ENCODE measurements around the gene PUDP.

PUDP gene

DNA sequence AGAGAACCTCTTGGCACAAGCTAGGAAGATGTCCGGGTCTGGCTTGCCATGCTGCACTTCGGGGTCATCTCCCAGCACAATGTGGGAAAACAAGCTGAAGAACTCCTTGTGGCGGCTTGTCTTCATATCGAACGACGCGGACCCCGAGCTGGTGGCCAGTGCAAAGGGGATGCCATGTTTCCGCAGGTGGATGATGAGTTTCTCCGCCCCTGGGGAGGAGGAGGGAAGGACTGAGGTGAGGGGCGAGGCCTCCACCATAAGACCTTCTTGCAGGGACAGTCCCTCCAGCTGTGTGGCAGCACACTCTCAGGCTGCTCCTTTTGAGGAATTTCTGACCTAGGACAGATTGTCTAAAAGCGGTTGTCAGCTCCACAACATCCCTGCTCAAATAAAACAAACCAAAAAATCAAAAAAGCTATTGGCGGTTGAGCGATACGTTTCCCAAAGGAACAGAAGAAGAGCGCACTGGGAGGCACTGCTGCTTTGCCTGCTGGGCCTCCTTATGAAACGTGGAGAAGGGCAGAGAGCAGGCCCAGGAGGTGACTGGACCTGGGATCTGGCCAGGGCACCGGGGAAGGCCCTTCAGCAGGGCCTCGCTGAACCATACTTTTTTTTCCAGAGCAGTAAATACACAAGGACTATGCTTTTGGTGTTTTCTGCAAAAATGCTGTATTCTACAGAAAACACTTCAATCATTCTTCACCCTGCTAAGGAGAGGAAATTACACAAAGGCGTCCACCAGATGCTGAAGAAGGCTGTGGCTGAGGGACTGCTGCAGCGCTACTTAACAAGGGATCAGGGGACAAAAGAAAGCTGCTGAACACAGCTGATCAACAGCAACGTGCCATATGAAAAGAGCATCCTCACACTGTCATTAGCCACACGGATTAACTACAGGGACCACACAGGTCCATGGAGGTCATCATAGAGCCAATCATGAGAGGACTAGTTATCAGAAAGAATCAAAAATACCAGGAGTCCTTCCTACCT is 70.4 kb downstream of the PUDP start:
- Histone ChIP-seq H3K4me1 (ENCODE audit: insufficient read depth, low read length, severe bottlenecking) (peaks cover 10% of the 10 kb centered on the region), H3K36me3 (ENCODE audit: insufficient read depth, low read length) (peaks cover 21% of the 10 kb centered on the region), H3K4me2 (ENCODE audit: low read length) (no peak overlapping the region), H3K9me3 (ENCODE audit: low read length) (no peaks in the 10 kb centered on the region), H3K27ac (ENCODE audit: low read depth, low read length, poor library complexity, severe bottlenecking) (no peak overlapping the region), H2AFZ (ENCODE audit: low read length) (no peak overlapping the region), H3K79me2 (ENCODE audit: insufficient read depth, low read length) (peaks cover 13% of the 10 kb centered on the region; the same call in 1 of the 2 replicates), H3K4me3 (ENCODE audit: low read depth, low read length, poor library complexity, severe bottlenecking) (no peak overlapping the region), H3K9ac (ENCODE audit: low read length) (no peak overlapping the region), H3F3A (ENCODE audit: insufficient read depth, low read length) (no peaks in the 10 kb centered on the region), H4K20me1 (ENCODE audit: insufficient read depth, low read length) (no peaks in the 10 kb centered on the region), H3K9me2 (ENCODE audit: low read depth, low read length) (no peaks in the 10 kb centered on the region), H3K27me3 (ENCODE audit: insufficient read depth, low read length) (no peaks in the 10 kb centered on the region)
- TF ChIP-seq, protein P1, sequence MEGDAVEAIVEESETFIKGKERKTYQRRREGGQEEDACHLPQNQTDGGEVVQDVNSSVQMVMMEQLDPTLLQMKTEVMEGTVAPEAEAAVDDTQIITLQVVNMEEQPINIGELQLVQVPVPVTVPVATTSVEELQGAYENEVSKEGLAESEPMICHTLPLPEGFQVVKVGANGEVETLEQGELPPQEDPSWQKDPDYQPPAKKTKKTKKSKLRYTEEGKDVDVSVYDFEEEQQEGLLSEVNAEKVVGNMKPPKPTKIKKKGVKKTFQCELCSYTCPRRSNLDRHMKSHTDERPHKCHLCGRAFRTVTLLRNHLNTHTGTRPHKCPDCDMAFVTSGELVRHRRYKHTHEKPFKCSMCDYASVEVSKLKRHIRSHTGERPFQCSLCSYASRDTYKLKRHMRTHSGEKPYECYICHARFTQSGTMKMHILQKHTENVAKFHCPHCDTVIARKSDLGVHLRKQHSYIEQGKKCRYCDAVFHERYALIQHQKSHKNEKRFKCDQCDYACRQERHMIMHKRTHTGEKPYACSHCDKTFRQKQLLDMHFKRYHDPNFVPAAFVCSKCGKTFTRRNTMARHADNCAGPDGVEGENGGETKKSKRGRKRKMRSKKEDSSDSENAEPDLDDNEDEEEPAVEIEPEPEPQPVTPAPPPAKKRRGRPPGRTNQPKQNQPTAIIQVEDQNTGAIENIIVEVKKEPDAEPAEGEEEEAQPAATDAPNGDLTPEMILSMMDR (IDR thresholded peaks at IDR 0.05; ENCODE audit: low read length) = no peak
- no peak for TF ChIP-seq EZH2 (IDR thresholded peaks at IDR 0.05; ENCODE audit: borderline replicate concordance, low read length)

DNA sequence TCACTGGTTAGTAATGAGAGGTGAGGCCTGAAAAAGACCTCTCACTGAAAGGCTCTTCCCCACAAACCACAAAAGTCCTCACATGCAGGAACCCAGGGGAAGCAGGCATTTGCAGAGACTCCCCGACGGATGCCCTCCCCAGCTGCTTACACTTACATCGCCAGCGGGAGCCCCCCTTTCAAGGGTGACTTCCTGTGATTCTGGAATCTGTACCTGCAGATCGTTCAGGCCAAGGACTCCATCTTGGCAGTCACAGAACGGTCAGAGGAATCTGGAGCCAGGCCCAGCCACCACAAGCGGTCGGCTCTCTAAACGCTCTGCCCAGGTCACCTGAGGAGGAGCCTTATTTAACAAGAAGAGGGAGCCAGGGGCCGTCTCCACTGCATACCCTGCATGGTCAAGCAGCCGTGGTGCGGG is 71.7 kb downstream of the PUDP start:
- Histone ChIP-seq H3K36me3 (ENCODE audit: insufficient read depth, low read length) (peaks cover 18% of the 10 kb centered on the region), H3K27ac (ENCODE audit: low read depth, low read length, poor library complexity, severe bottlenecking) (no peak overlapping the region), H3K79me2 (ENCODE audit: insufficient read depth, low read length) (peaks cover 13% of the 10 kb centered on the region; the same call in 1 of the 2 replicates)

DNA sequence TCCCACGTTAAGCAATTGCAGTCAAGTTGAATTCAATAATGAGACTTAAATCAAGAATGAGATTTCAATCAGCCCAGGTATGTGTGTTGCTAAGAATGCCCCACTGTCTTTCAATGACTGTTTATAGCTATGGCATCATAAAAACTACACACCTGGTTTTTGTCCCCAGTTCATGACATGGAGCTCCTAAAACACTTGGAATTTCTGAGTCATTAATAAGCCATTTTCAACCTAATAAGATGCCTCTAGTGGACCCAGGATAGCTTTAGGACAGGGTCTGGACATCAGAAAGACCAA is 73.1 kb downstream of the PUDP start:
- no peaks in the 10 kb centered on the region for H3K9me2 ChIP-seq (ENCODE audit: low read depth, low read length)
- no peak overlapping the region for H2AFZ ChIP-seq (ENCODE audit: low read length)
- H3K9ac ChIP-seq (ENCODE audit: low read length) = no peak overlapping the region
- no peaks in the 10 kb centered on the region for H3F3A ChIP-seq (ENCODE audit: insufficient read depth, low read length)
- no peak overlapping the region for H3K27ac ChIP-seq (ENCODE audit: low read depth, low read length, poor library complexity, severe bottlenecking)
- no peak overlapping the region for H3K4me3 ChIP-seq (ENCODE audit: low read depth, low read length, poor library complexity, severe bottlenecking)
- no peak for TF ChIP-seq EZH2 (IDR thresholded peaks at IDR 0.05; ENCODE audit: borderline replicate concordance, low read length)
- TF ChIP-seq, protein P1 (IDR thresholded peaks at IDR 0.05; ENCODE audit: low read length) = no peak
- no peaks in the 10 kb centered on the region for H3K27me3 ChIP-seq (ENCODE audit: insufficient read depth, low read length)
- H3K4me1 ChIP-seq (ENCODE audit: insufficient read depth, low read length, severe bottlenecking) = peaks cover 11% of the 10 kb centered on the region
- peaks cover 23% of the 10 kb centered on the region for H3K36me3 ChIP-seq (ENCODE audit: insufficient read depth, low read length)
- no peak overlapping the region for H3K4me2 ChIP-seq (ENCODE audit: low read length)
- no peaks in the 10 kb centered on the region for H3K9me3 ChIP-seq (ENCODE audit: low read length)
- no peaks in the 10 kb centered on the region for H4K20me1 ChIP-seq (ENCODE audit: insufficient read depth, low read length)
- peaks cover 12% of the 10 kb centered on the region; the same call in 1 of the 2 replicates for H3K79me2 ChIP-seq (ENCODE audit: insufficient read depth, low read length)

More for the DNA sequence above, 71.7 kb downstream of the PUDP start:
- H3K9me2 ChIP-seq (ENCODE audit: low read depth, low read length) = no peaks in the 10 kb centered on the region
- no peaks in the 10 kb centered on the region for H3F3A ChIP-seq (ENCODE audit: insufficient read depth, low read length)
- H3K9me3 ChIP-seq (ENCODE audit: low read length) = no peaks in the 10 kb centered on the region
- no peak for TF ChIP-seq EZH2 (IDR thresholded peaks at IDR 0.05; ENCODE audit: borderline replicate concordance, low read length)
- TF ChIP-seq, protein P1 (IDR thresholded peaks at IDR 0.05; ENCODE audit: low read length) = no peak
- no peak overlapping the region for H2AFZ ChIP-seq (ENCODE audit: low read length)
- H3K4me1 ChIP-seq (ENCODE audit: insufficient read depth, low read length, severe bottlenecking) = peaks cover 6% of the 10 kb centered on the region
- H3K9ac ChIP-seq (ENCODE audit: low read length) = no peak overlapping the region
- H3K4me3 ChIP-seq (ENCODE audit: low read depth, low read length, poor library complexity, severe bottlenecking) = no peak overlapping the region
- H4K20me1 ChIP-seq (ENCODE audit: insufficient read depth, low read length) = no peaks in the 10 kb centered on the region
- no peak overlapping the region for H3K4me2 ChIP-seq (ENCODE audit: low read length)
- H3K27me3 ChIP-seq (ENCODE audit: insufficient read depth, low read length) = no peaks in the 10 kb centered on the region

Data from OCI-LY1 (cell line).